AG08396 (cell line): ENCODE data around the gene CHAT.

ENCODE experiments used
- DNase-seq: peaks from one replicate; pipeline ENCODE4 v3.0.0; 2012; ENCODE audit warnings: low spot score, mixed read lengths

CHAT gene

GRCh38 chr10:49631975-49632374, 18.1 kb downstream of the CHAT start:
- no peak for DNase-seq

DNA sequence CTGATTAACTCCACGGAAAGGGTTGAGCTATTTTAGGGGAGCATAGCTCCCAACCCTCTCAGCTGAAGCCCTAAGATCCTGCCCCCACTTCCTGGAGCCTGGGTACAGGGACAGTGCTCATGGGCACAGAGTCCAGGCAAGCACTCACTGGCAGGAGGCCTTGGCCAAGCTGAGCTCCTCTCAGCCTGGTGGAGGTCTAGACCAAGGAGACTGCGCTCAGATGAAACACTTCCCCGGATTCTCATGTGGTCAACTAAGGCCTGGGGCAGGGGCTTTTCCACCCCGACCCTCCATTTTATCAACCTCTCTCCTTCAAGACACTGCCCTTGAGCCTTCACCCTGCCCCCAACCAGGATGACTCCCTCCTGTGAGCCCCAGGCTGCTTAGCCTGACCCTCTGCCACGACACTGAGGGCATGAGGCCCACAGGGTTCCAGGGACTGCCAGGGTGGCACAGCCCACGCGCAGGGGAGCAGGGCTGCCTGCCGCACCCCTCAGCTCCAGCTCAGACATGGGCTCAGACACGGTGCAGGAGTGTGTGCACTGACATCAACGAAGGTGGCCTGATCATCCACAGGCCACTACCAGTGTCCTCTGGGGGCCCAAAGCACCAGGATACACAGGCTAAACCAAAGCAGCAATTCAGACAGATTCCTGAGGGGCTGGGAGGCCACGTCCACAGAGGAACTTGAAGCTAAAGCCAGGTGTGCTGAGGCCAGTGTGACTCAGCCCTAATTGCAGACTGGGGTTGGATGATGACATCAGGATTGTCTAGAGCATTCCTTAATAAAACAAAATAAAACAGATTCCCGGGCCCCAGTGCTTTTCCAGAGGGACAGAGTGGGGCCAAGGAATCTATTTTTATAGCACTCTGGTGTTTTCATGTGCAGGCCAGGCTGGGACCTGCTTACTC, 18.8 kb downstream of the CHAT start:
- no peak for DNase-seq

DNA sequence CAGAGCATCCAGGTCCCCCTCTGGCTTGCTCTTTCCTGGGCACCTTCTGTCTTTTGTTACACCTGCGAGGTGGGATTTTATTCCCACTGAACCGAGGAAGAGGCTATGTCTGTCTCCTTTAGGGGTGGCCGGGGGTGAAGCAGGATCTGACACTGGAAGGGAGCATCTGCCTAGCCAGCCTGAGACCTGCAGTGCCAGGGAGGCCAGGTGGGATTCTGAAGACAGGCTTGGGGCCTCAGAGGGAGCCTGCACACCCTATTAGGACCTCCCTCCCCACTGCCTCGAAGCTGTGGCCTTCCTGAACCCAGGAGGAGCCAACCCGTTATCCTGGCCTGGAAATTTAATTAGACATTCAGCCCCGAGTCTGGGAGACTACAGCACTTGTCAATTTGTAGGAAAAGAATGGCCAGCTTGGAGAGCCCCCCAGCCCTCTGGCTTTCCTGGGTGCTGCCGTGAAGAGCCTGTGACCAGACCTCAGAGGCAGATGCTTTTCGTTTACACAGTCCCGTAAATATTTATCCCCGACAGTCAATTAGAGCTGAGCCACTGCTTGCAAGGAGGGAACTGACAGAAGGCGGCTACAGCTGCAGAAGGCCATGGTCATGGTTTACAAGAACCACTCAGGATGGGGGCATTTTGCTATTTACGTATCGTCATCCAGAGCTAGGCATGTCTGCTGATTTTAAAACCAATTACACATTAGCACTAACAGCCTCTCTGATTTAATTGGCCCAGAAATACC, 19.7 kb downstream of the CHAT start:
- no peak for DNase-seq

GRCh38 chr10:49634069-49634660, 20.3 kb downstream of the CHAT start:
- no peak for DNase-seq

DNA sequence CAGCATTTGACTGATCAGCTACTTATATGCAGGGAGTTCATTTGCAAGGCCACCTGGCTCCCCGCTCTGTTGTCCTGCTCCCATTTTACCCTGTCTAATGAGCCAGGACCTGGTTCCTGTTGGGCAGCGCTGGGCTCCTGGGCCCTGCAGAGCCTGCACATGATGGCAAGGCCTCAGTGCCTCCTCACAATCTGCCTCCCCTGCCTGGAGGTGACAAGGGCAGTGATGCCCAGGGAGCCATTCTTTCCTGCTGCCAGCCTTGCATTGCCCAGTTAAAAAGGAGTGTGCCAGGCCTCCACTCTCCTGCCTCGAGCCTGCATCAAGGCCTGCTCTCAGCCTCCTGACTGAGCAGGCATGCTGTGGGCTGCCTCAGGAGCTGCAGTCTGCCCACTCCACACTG, 28.5 kb downstream of the CHAT start:
- DNase-seq, result no peak

GRCh38 chr10:49643241-49644034, 29.6 kb downstream of the CHAT start:
- no peak for DNase-seq

DNA sequence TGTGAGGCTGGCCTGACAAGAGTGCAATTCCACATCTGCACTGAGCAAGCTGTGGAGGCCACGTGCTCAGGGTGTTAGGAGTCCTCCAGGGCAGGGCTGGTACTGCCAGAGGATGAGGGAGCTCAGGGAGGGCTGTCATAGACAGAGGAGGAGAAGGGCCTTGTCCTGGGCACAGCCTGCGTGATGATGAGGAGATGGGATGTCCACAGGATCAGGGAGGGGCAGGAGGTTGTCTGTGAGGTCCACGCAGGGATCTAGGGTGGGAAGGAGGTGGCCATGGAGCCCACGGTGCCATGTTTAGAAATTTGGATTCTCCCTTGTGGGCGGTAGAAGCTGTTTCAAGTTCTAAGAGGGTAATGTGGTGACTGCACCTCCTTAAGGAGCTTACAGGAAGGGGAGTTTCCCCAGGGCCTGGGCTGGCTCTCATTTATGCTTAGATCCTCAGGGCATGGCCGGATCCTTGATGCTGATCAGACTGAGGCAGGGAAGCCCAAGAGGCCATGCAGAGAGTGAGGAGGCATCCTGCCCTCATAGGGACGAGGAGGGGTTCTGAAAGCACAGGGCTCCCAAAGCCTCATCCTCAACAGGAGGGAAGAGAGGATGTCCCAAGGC, 30.3 kb downstream of the CHAT start:
- no peak for DNase-seq

DNA sequence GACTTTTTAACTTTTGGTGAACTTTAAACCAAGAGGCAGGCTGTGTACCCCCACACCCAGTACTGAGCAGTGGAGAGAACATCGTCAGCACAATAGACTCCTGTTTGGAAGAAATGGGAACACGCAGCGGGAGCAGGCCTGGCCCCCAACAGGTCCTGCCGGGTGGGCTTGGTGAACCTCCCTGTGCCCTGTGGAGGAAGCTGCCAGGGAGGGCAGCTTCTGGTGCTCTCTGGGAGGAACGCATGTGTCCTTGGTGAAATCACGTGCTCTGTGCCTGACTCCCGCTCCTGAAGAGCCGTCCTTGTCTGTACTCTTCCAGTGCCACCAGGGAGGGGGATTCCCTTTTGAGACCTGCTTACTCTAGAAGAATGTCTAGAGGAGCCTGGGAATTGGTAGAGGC, 31.6 kb downstream of the CHAT start:
- DNase-seq, result no peak

DNA sequence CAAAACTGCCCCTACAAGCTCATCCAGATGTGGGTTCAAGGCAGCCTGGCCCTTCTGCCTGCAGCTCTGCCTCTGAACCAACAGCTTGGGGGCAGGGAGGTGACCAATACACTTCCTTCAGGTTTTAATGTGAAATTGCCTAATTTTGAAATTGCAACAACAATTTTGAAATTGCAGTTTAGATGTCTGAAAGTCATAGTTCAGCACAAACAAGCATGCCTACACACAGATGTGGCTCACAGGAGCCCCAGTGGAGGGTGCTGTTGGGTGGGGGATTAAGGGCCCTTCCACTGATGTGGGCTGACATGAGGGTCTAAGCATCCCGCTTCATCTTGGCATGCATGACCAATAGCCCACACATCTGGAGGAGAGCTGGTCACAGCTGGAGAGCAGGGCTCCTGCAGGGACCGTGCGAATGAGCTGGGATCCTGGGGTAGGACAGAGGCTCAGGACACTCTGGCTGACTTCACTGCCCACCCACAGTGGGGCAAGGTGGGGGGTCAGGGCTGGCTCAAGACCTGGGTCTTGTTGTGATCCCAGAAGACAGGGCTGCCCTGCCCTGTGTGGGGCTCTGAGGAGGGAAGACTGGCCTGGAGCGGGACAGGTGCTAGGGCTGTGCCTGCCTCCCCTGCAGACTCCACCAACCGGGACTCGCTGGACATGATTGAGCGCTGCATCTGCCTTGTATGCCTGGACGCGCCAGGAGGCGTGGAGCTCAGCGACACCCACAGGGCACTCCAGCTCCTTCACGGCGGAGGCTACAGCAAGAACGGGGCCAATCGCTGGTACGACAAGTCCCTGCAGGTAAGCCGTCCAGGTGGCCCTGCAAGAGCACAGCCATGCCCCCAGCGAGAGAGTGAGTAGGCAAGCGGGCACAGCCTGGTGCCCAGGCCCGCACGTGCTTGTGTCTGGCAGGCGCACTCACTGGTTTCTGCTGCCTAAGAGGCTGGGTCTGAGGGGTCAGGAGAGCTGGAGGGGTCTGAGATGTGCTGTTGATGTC, 32.3 kb downstream of the CHAT start:
- no peak for DNase-seq

- no peak for DNase-seq
Measured at GRCh38 chr10:49647554-49647953, 33.7 kb downstream of the CHAT start.

GRCh38 chr10:49647985-49648795, 34.4 kb downstream of the CHAT start:
- DNase-seq, result no peak

- DNase-seq, result no peak
Measured at GRCh38 chr10:49649294-49649693, 35.5 kb downstream of the CHAT start.

DNA sequence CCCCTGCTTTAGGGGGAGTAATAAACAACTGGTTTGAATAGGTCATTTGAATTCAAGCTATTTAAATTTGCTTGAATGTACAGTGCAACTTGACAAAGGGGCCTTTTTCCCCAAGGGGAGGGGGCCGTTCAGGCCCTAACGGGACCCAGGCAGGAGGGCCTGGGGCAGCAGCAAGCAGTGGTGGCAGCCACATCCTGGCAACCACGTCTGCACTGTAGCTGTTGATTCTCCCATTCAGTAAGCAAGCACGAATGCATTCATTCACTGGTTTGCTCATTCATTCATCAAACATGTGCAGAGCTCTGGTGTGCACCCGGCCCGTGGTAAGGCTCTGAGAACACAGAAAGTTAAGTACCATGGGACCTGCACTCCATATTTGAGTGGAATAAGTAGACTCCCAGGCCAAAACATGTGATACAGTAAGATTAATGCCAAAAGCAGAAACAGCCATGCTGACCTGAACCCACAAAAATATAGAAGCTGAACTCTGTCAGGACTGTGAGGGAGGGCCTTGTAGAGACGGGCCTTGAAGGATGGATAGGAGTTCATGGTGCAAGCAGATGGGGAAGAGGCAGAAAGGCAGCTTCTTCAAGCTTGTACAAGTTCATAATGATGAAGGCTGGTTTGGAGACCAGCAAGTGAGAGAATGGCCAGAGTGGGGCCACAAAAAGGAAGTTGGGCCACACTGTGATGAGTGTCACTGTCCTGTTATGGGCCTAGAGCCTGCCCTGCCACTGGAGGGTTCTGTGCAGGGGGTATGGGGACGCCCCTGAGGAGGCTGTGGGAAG, 36.3 kb downstream of the CHAT start:
- no peak for DNase-seq

DNA sequence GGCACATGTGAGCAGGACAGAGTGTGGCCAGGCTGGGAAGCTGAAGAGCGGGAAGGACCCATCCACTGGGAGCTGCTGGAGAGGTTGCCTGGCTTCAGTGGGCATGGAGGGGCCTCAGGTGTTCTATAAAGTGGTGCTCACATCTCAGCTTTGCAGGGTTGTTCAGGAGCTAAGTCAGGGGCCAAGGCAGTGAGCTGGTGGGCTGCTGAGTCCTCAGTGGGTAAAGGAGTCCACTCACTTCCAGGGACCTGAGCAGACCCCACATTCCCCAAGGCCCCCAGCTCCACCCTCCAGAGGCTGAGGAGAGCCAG, 36.8 kb downstream of the CHAT start:
- DNase-seq, result no peak

DNA sequence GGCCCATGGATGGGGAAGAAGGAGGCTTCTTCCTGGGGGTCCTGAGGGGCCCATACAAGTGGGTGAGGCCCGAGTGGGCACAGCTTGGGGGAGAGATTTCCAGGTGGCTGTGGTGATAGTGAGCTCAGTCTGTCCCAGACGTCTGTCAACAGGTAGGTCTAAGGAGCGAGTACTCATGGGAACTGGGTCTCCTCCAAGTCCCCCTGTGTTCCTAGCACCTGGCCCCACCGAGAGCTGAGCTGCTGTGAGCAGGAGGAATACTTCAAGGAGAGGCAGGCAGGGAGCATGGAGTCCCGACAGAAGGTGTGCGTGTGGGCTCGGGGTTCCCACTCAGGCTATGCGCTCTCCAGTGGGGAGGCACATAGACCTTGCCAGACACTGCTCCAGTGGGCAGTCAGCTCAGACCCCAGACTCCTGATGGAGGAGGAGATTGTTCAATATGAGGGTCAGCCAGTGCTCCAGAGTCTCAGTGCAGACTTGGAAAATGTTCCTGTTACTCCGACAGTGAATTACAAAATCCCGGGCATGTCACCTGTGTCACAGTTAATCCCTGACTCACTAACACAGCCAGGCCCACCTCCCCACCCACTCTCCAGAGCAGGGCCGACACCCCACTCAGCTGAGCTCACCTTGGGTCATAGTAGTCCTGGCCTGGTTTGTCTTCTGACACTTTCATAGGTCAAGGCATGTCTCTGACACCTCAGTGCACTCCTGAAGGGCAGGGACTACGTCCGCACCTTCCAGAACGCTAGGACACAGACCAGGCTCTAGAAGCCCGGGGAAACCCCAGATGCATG, 37.4 kb downstream of the CHAT start:
- no peak for DNase-seq

DNA sequence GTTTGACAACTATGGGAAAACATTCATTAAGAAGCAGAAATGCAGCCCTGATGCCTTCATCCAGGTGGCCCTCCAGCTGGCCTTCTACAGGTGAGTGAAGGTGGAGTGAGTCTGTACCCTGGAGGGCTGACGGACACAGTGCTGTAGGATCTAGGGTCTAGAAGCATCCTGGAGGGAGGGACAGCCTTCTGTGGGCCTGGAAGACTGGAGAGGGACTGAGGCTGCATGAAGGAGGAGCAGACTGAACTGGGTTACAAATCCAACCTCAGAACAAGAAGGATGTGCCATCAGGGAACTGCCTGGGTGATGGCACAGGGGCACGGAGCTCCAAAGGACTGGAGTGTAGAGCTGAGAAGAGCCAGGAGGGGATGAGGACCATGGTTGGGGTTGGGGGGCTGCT, 38.1 kb downstream of the CHAT start:
- DNase-seq, result no peak

DNA sequence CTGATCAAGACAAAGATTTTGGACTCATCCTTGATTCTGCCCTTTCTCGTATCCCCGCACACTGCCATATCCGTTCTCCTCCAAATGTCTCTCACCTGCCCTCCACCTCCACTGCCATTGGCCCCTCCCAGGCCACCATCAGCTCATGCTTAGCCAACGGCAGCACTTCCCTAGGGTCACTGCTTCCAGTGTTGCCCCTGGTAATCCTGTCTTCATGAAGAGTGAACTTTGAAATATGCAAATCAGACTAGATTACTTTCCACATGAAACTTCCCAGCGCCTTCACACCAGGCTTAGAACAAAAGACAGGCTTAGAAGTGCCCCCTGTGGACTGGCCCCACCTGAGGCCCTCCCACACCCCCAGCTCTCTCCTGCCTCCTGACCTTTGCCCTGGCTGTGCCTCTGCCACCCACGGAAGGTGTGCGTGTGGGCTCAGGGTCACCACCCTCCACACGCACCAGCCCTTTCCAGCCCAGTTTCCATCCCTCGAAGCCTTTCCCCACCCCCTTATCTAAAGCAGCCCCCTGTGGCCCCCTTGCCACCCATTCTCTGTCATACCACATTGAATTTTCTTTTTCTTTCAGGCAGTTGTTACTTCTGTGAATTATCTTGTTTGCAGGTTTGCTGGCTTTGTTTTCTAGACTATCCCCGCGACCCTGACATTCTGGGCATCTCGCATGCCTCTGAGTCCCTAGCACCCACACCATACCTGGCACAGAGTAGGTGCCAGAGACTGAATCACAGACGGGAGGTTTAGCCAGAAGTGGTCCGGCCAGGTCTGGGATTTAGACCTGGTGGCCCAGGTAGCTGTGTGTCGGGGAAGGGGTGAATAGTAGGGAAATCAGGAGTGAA, 38.8 kb downstream of the CHAT start:
- no peak for DNase-seq
